Stimulated activated CD4-positive, alpha-beta T cell treated with anti-CD3 and anti-CD28 coated beads, Interleukin-4, amount 100 ng/mL, for 48 hours (primary cell): ENCODE results near the gene TNFRSF17.

ENCODE experiments used
- DNase-seq, 2 donors: peaks; one replicate each; pipeline ENCODE4 v3.0.0-alpha.2; 2020; ENCODE audit warnings: low read depth in 2 of 2

The TNFRSF17 gene

DNA sequence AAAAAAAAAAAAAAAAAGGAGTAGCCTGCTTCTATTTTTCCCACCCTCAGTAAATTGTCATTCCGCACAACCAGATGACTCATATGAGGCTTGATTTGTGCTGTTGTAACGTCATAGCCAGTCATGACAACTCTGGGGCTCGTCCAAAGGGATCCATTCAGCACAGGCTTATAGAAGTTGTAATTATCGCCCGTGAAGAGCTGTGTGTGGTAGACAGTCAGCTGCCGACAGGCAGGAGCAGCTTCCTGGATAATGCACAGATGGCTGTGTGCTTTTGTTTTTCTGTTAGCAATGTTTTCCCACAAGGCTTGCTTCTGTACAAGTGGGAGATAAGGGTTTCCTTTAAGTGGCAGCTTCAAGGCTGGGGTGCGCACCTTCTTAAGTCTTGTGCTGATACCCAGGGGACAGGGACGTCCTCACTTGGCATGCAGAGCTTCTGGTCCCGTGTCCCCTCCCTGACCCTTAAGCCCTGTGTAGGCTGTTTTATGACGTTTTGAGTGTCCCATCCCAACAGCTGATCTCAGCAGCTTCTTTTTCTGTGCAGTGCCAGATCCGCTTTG is 37.5 kb downstream of the TNFRSF17 start:
- no peak for DNase-seq

DNA sequence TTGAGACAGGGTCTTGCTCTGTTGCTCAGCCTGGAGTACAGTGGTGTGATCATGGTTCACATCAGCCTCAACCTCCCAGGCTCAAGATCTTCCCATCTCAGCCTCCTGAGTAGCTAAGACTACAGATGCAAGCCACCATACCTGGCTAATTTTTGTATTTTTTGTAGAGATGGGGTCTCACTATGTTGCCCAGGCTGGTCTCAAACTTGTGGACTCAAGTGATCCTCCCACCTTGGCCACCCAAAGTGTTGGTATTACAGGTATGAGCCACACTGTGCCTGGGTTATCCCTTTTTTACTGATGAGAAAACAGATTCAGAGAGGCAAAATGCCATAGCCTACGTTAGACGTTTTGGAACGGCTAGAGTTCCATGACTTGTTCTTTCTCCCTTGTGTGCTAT is 41.6 kb downstream of the TNFRSF17 start:
- DNase-seq = no peak

DNA sequence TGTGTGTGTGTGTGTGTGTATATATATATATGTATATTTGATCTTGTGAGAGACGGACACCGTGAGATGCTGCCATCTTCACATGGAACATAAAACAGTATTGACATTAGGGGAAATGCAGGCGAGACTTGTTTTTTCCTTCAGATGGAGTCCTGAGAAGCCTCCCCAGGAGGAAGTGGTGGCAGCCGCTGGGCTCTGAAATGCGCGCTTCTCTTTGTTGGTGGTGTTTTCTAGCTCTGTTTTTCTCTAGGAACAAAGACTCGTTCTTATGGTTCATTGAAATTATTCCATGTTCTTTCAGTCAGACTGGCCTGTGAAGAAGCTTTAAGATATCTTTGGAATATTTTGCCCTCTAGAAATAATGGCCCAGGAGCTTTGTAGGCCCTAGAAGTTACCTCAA is 44.5 kb downstream of the TNFRSF17 start:
- no peak for DNase-seq

DNA sequence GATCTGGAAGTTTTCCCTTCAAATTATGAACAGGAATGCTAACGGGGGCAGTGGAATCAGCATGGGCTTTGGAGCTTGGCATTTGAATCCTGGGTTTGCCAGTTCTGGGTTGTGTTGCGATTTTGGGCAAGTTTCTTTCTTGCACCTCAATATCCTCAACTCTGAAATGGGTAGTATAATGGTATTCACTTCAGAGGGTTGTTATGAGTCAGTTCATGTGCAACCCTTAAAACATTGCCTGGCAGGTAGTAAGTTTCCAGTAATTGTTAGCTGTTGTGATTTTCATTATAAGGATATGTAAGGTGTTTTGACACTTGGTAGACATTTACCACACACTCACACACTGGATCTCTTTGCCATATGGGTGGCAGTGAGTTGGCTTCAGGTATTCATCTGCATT is 44.9 kb downstream of the TNFRSF17 start:
- no peak for DNase-seq

DNA sequence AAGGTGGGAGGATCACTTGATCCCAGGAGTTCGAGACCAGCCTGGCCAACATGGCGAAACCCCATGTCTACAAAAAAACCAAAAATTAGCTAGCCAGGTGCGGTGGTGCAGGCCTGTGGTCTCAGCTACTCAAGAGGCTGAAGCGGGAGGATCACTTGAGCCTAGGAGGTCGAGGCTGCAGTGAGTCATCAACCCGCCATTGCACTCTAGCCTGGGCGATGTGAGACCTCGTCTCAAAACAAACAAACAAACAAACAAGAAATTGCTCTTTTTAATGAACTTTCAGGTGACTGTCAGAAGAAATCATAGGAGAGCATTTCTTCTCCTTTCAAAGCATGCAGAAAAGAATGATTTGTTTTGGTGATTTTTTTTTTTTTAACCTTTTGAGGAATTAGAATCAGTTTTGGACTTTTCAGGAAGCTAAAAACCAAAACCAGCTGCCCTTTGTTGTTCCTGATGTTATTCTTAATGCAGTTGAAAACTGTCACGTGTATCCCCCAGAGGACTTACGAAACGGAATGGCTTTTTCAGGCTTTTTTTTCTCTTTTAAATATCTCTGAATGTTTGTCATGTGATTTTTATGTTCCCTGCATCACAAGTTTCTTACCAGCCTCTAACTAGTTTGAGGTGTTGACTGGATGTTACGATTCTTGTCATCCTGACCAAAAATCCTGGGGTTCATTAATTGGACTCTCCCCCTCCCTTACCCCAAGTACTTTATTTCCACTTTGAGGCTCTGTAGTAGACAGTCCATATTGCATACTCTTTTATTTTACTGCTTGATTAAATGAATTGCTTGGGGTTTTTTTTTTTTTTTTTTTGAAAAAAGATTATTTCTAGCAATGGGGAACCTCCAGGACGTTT is 45.6 kb downstream of the TNFRSF17 start:
- no peak for DNase-seq

DNA sequence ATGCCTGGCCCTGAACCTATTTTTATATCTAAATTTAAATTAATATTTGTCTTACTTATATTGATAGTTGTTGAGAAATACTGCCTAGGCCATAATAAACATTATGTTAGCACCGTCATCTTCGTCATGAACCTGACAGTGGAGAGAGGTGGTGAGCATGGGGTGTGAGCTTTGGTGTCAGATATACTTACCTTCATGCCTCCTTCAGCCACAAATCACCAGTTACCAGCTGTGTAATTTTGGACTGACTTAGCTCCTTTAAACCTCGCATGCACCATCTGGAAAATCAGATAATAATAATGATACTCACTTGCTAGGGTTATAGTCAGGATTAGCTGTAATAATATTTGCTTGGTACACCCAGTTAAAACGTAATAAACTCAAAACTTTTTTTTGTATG is 46.6 kb downstream of the TNFRSF17 start:
- DNase-seq = no peak

DNA sequence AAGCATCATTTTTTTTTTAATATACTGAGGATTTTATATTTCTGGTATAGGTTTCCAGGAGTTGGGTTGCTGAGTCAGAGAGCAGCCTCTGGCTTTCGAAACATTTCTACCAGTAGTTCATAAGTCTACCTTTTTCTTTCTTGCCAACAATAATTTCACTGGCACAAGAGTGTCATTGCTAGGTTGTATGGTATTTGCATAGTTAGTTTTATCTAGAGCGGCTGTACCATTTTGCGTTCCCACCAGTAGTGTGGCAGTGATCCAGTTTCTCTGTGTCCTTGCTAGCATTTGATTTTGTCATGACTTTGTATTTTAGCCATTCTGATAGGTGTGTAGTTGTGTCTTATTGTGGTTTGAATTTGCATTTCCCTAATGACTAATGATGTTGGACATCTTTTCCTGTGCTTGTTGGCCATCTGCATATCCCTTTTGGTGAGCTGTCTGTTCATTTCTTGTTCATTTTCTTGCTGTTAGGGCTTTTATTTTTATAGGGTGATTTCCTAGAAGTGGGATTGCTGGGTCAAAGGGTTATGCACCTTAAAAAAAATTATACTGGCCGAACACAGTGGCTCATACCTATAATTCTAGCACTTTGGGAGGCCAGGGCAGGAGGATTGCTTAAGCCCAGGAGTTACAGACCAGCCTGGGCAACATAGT is 51.4 kb downstream of the TNFRSF17 start:
- no peak for DNase-seq

DNA sequence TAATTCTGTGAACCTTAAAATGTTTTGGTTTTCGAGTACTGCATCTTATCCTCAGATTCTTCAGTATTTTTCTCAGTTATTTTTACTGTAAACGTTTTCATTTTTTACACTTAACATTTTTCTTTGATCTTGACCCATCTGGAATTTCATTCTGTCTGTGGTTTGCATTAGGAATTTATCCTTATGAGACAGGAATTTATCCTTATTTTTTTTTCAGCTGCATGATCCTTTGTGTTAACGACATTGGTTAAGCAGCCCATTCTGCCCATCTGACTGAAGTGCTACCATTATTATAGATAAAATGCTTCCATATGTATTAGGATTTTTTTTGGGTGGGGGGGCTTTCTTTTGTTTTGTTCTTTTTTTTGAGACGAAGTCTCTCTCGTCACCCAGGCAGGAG is 52.5 kb downstream of the TNFRSF17 start:
- no peak for DNase-seq
